Left lung (tissue), 10 donors: ENCODE results near the gene MAIP1. TPM values are rescaled to one million over a fixed set of nuclear protein-coding genes. Genes with fewer than 3 reads are reported as not detected.

Experiments used
- ATAC-seq: fragments of 200-7000 bp; cut with Tn5 transposase; one replicate; pipeline ENCODE4 v1.9.1; 2020; ENCODE audit warnings: moderate library complexity
- DNase-seq, 4 donors: peaks; one replicate each; pipeline ENCODE4 v3.0.0-alpha.2; 2013 to 2020
- H3K27ac ChIP-seq, 2 donors: fragments of 200-600 bp; sonication (generic) in 1 of 2; one replicate each; pipeline versions ENCODE4 v1.5.0 to v1.8.0; 2020 to 2021
- H3K27me3 ChIP-seq, 2 donors: fragments of 200-600 bp; sonication (generic) in 1 of 2; one replicate each; pipeline versions ENCODE4 v1.5.0 to v1.8.0; 2020 to 2021
- H3K36me3 ChIP-seq, 2 donors: fragments of 200-600 bp; sonication (generic) in 1 of 2; one replicate each; pipeline versions ENCODE4 v1.5.0 to v1.8.0; 2020 to 2021
- H3K4me1 ChIP-seq, 2 donors: fragments of 200-600 bp; one replicate each; pipeline ENCODE4 v1.8.0; 2021
- H3K4me3 ChIP-seq, 2 donors: fragments of 200-600 bp; sonication (generic) in 1 of 2; one replicate each; pipeline versions ENCODE4 v1.5.0 to v1.8.0; 2020 to 2021; ENCODE audit warnings: mild to moderate bottlenecking in 1 of 2
- H3K9me3 ChIP-seq, 2 donors: fragments of 200-600 bp; sonication (generic) in 1 of 2; one replicate each; pipeline versions ENCODE4 v1.5.0 to v1.8.0; 2020 to 2021
- CTCF ChIP-seq, 2 donors: fragments of 200-600 bp; sonication (generic) in 1 of 2; IDR thresholded peaks; one replicate each; pipeline versions ENCODE4 v1.5.0 to v1.8.0; 2021; ENCODE audit warnings: antibody characterized with exemption in 2 of 2
- intact Hi-C, 2 donors: fragments of 100-400 bp; cut with DNase I; formaldehyde crosslinking; loops; one replicate each; pipeline versions ENCODE4 v1.11.2 to v1.14.2; 2022
- polyA plus RNA-seq, 6 donors: library from polyadenylated mRNA; unstranded; fragments of 120-200 nt; gene quantifications; one replicate each; pipeline ENCODE4 v1.2.1, GENCODE V29; 2013; ENCODE audit not compliant: insufficient read length in 6 of 6
- total RNA-seq, 2 donors: library from RNA; stranded (reverse); fragmentation: NEBNext Ultra II Directional; extraction: Animal tissue kit (Norgen Biotek cat#: 25700); gene quantifications; one replicate each; pipeline ENCODE4 v1.2.1, GENCODE V29; 2021
- donor health status: DM: no; HTN: yes; CAD: no.
- donor health status: DM: no; HTN: no; CAD: no.

MAIP1 gene
- total and polyA plus RNA-seq, 8 donors = 14.7 to 25.8 (median 22.1) TPM

DNA sequence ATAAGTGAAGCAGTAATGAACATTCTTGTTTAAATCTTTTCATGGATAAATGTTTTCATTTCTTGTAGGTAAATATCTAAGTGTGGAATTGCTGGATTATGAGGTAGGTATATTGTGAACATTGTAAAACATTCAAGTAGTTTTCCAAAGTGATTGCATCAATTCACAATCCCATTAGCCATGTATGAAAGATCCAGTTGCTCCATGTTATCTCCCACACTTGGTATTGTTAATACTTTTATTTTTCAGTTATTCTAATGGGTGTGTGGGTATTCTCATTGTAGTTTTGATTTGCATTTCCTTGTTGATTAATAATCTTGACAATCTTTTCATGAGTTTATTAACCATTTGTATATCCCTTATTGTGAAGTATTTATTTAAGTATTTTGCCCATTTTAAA lies 50.3 kb downstream of the MAIP1 start:
- peaks cover 0 to 5% of the 10 kb centered on the region in 2 donors for H3K9me3 ChIP-seq
- TF ChIP-seq CTCF (IDR thresholded peaks at IDR 0.05) = no peak
- no peak for DNase-seq
- intact Hi-C loops = no loop called here
- no peaks in the 10 kb centered on the region for H3K4me1 ChIP-seq
- H3K27ac ChIP-seq = no peak overlapping the region
- no peak overlapping the region for H3K4me3 ChIP-seq
- H3K36me3 ChIP-seq = no peaks in the 10 kb centered on the region
- no peak for ATAC-seq
- no peaks in the 10 kb centered on the region for H3K27me3 ChIP-seq

DNA sequence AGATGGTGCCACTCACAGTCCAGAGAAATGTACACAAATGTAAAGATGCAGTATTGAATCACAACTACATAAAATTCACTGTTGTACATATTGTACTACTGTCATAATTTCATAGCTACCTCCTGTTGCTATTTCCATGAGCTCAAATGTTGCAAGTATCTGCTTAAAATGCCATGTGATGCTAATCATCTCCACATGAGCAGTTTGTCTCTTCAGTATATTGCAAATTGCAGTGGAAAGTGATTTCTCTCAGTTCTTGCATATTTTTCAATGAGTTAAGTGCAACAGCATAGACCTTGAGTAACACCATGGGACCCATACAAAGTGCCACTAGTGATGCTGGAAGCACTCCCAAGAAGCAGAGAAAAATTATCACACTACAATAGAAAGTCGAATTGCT lies 51.9 kb downstream of the MAIP1 start:
- Histone ChIP-seq H3K36me3 (no peaks in the 10 kb centered on the region), H3K4me3 (no peak overlapping the region), H3K27me3 (no peaks in the 10 kb centered on the region), H3K4me1 (no peaks in the 10 kb centered on the region), H3K27ac (no peak overlapping the region), H3K9me3 (peaks cover 0 to 5% of the 10 kb centered on the region in 2 donors)
- no peak for ATAC-seq
- TF ChIP-seq CTCF (IDR thresholded peaks at IDR 0.05) = no peak
- no peak for DNase-seq
- intact Hi-C loops = no loop called here

DNA sequence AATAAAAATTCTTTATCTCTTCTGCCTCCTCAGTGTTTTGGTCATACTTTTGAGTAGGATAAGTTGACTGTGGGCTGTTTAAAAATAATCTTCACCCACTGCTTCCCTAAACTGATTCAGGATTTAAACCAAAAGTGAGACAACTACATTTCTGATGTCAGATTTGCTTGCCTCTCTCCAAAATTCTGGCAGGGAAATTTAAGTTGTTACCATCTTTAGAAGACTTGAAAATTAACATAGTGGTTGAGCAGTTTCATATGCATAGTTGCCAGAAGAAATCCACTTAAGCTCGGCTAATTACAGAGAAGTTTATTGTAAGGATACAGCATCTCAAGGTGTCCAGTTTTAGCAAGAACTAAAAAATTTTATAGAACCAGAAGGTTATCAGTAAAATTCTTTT lies 57.0 kb downstream of the MAIP1 start:
- no peaks in the 10 kb centered on the region for H3K4me1 ChIP-seq
- H3K36me3 ChIP-seq = no peaks in the 10 kb centered on the region
- no peak overlapping the region for H3K27ac ChIP-seq
- DNase-seq (no peak), ATAC-seq (no peak)
- H3K9me3 ChIP-seq = peaks cover 0 to 7% of the 10 kb centered on the region in 2 donors
- no peaks in the 10 kb centered on the region for H3K27me3 ChIP-seq
- H3K4me3 ChIP-seq = no peak overlapping the region
- intact Hi-C loops = no loop called here
- no peak for TF ChIP-seq CTCF (IDR thresholded peaks at IDR 0.05)

Other genes with a start within 250 kb of the MAIP1 start
- 1 to 10 TPM; 3.3 to 3.5 TPM for gene FTCDNL1, start 104.4 kb upstream of the MAIP1 start, total RNA-seq
- gene FTCDNL1, start 104.4 kb upstream of the MAIP1 start, polyA plus RNA-seq = under 1 TPM; 0.09 to 0.44 (median 0.27) TPM
- 10 to 100 TPM; 10.2 to 11.6 TPM for gene C2orf69, start 44.3 kb upstream of the MAIP1 start, total RNA-seq
- 10 to 100 TPM in 5 of 6 donors, 1 to 10 TPM in 1; 9.6 to 13.1 (median 10.4) TPM for gene C2orf69, start 44.3 kb upstream of the MAIP1 start, polyA plus RNA-seq
- 1 to 10 TPM; 6.2 to 6.3 TPM for gene TYW5, start 91 bp upstream of the MAIP1 start, total RNA-seq
- gene TYW5, start 91 bp upstream of the MAIP1 start, polyA plus RNA-seq = 10 to 100 TPM; 14.4 to 21.0 (median 17.4) TPM